H9 (cell line): ENCODE data around the gene IFNL3. TPM values are rescaled to one million over a fixed set of nuclear protein-coding genes. Genes with fewer than 3 reads are reported as not detected.

Source experiments
- DNase-seq: peaks from one replicate; pipeline ENCODE4 v3.0.0-alpha.2; 2017
- H2AFZ ChIP-seq: one replicate; pipeline ENCODE4 v1.6.1; 2013; ENCODE audit warnings: mild to moderate bottlenecking, low read length, control low read depth, moderate library complexity
- H2AK5ac ChIP-seq: 2 replicates; pipeline ENCODE4 v1.6.1; 2013; ENCODE audit warnings: low read length, control low read depth, mixed read lengths; ENCODE audit not compliant: insufficient read length
- H2BK120ac ChIP-seq: one replicate; pipeline ENCODE4 v1.6.1; 2013; ENCODE audit warnings: low read depth, mild to moderate bottlenecking, low read length, control low read depth, inconsistent platforms; ENCODE audit not compliant: poor library complexity, severe bottlenecking
- H2BK12ac ChIP-seq: 2 replicates; pipeline ENCODE4 v1.6.1; 2013; ENCODE audit warnings: low read length, control low read depth, mixed read lengths, low read depth; ENCODE audit not compliant: insufficient read length
- H2BK15ac ChIP-seq: 2 replicates; pipeline ENCODE4 v1.6.1; 2013; ENCODE audit warnings: low read depth, low read length, control low read depth
- H2BK20ac ChIP-seq: one replicate; pipeline ENCODE4 v1.6.1; 2013; ENCODE audit warnings: low read depth, mild to moderate bottlenecking, low read length, control low read depth, inconsistent platforms; ENCODE audit not compliant: poor library complexity, severe bottlenecking
- H2BK5ac ChIP-seq: 2 replicates; pipeline ENCODE4 v1.6.1; 2013; ENCODE audit warnings: low read length, control low read depth, mixed read lengths; ENCODE audit not compliant: insufficient read length
- H3K14ac ChIP-seq: 2 replicates; pipeline ENCODE4 v1.6.1; 2013; ENCODE audit warnings: low read length, control low read depth; ENCODE audit not compliant: insufficient read depth
- H3K18ac ChIP-seq: 2 replicates; pipeline ENCODE4 v1.6.1; 2013; ENCODE audit warnings: low read depth, mild to moderate bottlenecking, mixed read lengths, low read length, control low read depth; ENCODE audit not compliant: insufficient read length
- H3K23ac ChIP-seq: 2 replicates; pipeline ENCODE4 v1.6.1; 2013; ENCODE audit warnings: low read length, control low read depth, mixed read lengths, low read depth; ENCODE audit not compliant: insufficient read length
- H3K23me2 ChIP-seq: 2 replicates; pipeline ENCODE4 v1.6.1; 2013; ENCODE audit warnings: low read depth, mild to moderate bottlenecking, mixed read lengths, low read length, control low read depth; ENCODE audit not compliant: insufficient read length, poor library complexity, severe bottlenecking
- H3K27ac ChIP-seq: 2 replicates; pipeline ENCODE4 v1.5.1; 2013; ENCODE audit warnings: low read length, control low read depth, mixed read lengths, low read depth; ENCODE audit not compliant: insufficient read length
- H3K27me3 ChIP-seq: 2 replicates; pipeline ENCODE4 v1.6.1; 2013; ENCODE audit warnings: low read length, control low read depth, inconsistent platforms; ENCODE audit not compliant: insufficient read depth
- H3K4ac ChIP-seq: 2 replicates; pipeline ENCODE4 v1.6.1; 2013; ENCODE audit warnings: low read depth, mild to moderate bottlenecking, control low read depth, inconsistent platforms, low read length, moderate library complexity
- H3K4me1 ChIP-seq: 2 replicates; pipeline ENCODE4 v1.6.1; 2013; ENCODE audit warnings: low read length, control low read depth, inconsistent platforms; ENCODE audit not compliant: insufficient read depth
- H3K4me2 ChIP-seq: 2 replicates; pipeline ENCODE4 v1.6.1; 2013; ENCODE audit warnings: low read length, control low read depth, mixed read lengths; ENCODE audit not compliant: insufficient read length, insufficient read depth
- H3K56ac ChIP-seq: 2 replicates; pipeline ENCODE4 v1.6.1; 2013; ENCODE audit warnings: low read depth, mild to moderate bottlenecking, mixed read lengths, low read length, control low read depth; ENCODE audit not compliant: insufficient read length
- H3K79me1 ChIP-seq: 2 replicates; pipeline ENCODE4 v1.6.1; 2013; ENCODE audit warnings: low read depth, mild to moderate bottlenecking, moderate library complexity, low read length, control low read depth, inconsistent platforms; ENCODE audit not compliant: insufficient read depth, poor library complexity, severe bottlenecking
- H3K79me2 ChIP-seq: 2 replicates; pipeline ENCODE4 v1.6.1; 2013; ENCODE audit warnings: low read length, control low read depth, inconsistent platforms; ENCODE audit not compliant: insufficient read depth
- H3K9ac ChIP-seq: 2 replicates; pipeline ENCODE4 v1.6.1; 2013; ENCODE audit warnings: low read length, control low read depth, mixed read lengths; ENCODE audit not compliant: insufficient read length; ENCODE audit errors: extremely low read depth
- H3K9me3 ChIP-seq: one replicate; pipeline ENCODE4 v1.6.1; 2013; ENCODE audit warnings: low read depth, low read length, inconsistent platforms; ENCODE audit not compliant: control insufficient read depth
- H3T11ph ChIP-seq: one replicate; pipeline ENCODE4 v1.6.1; 2013; ENCODE audit warnings: mild to moderate bottlenecking, low read length, control low read depth, inconsistent platforms
- H4K20me1 ChIP-seq: one replicate; pipeline ENCODE4 v1.6.1; 2013; ENCODE audit not compliant: control insufficient read depth, insufficient read length, insufficient read depth
- H4K5ac ChIP-seq: 2 replicates; pipeline ENCODE4 v1.6.1; 2013; ENCODE audit warnings: low read depth, mild to moderate bottlenecking, mixed read lengths, low read length, control low read depth; ENCODE audit not compliant: insufficient read length
- H4K8ac ChIP-seq: replicated peaks from 2 replicates; pipeline ENCODE4 v1.6.1; 2013; ENCODE audit warnings: low read length, control low read depth, mixed read lengths, low read depth; ENCODE audit not compliant: insufficient read length
- H4K91ac ChIP-seq: 2 replicates; pipeline ENCODE4 v1.6.1; 2013; ENCODE audit warnings: low read depth, mild to moderate bottlenecking, moderate library complexity, mixed read lengths, low read length, control low read depth; ENCODE audit not compliant: insufficient read length
- H3K27ac Mint-ChIP-seq, 3 experiments: 2 replicates in 2 of 3; 3 replicates in 1 of 3; pipeline ENCODE4 v1.8.0; 2020 to 2021; ENCODE audit warnings: mixed read lengths in 3 of 3, mild to moderate bottlenecking in 1 of 3, moderate library complexity in 1 of 3
- H3K27me3 Mint-ChIP-seq: 2 replicates; pipeline ENCODE4 v1.8.0; 2021; ENCODE audit warnings: low read depth, mild to moderate bottlenecking, moderate library complexity, mixed read lengths
- H3K36me3 Mint-ChIP-seq, 3 experiments: 2 replicates in 2 of 3; 3 replicates in 1 of 3; pipeline ENCODE4 v1.8.0; 2020 to 2021; ENCODE audit warnings: low read depth in 3 of 3, mixed read lengths in 3 of 3; ENCODE audit not compliant: insufficient read depth in 1 of 3
- H3K4me1 Mint-ChIP-seq, 2 experiments: 2 replicates each; pipeline ENCODE4 v1.8.0; 2020; ENCODE audit warnings: mixed read lengths in 2 of 2
- H3K4me3 Mint-ChIP-seq, 2 experiments: 2 replicates in 1 of 2; 3 replicates in 1 of 2; pipeline ENCODE4 v1.8.0; 2020 to 2021; ENCODE audit warnings: mild to moderate bottlenecking in 2 of 2, mixed read lengths in 2 of 2, moderate library complexity in 1 of 2
- H3K9me3 Mint-ChIP-seq, 2 experiments: 2 replicates in 1 of 2; 3 replicates in 1 of 2; pipeline ENCODE4 v1.8.0; 2020; ENCODE audit warnings: mild to moderate bottlenecking in 2 of 2, mixed read lengths in 2 of 2, moderate library complexity in 1 of 2
- CTCF ChIP-seq: fragments of 200-600 bp; sonication (generic); conservative IDR thresholded peaks from 3 replicates; pipeline ENCODE4 v1.8.0; 2021; ENCODE audit warnings: antibody characterized with exemption, mild to moderate bottlenecking
- whole genome bisulfite sequencing: extraction: QIAGEN DNeasy Blood & Tissue Kit; methylation state at CpG from one replicate; pipeline ENCODE4 v1.1.7; 2013; ENCODE audit warnings: missing lambda C conversion rate, low lambda C conversion rate, mixed read lengths; ENCODE audit not compliant: insufficient read length; ENCODE audit errors: extremely low coverage; 5-methylcytosine and 5-hydroxymethylcytosine counted together
- total RNA-seq: library from RNA; stranded (reverse); gene quantifications from 2 replicates; pipeline ENCODE4 v1.2.1, GENCODE V29; 2021

The IFNL3 gene
- total RNA-seq, 1 experiment from 2014 or later = not detected

- Histone ChIP-seq H2AK5ac (no peak overlapping the region), H3K79me2 (no peaks in the 10 kb centered on the region), H3K4me2 (no peak overlapping the region), H3K27me3 (peaks cover 36% of the 10 kb centered on the region), H3K56ac (no peak overlapping the region), H2BK15ac (no peak overlapping the region), H3K4me1 (no peaks in the 10 kb centered on the region), H2BK12ac (no peak overlapping the region), H2AFZ (no peak overlapping the region), H3K18ac (no peak overlapping the region), H3K79me1 (no peaks in the 10 kb centered on the region), H2BK5ac (no peak overlapping the region), H2BK120ac (no peak overlapping the region), H3K9ac (no peak overlapping the region), H3K23me2 (peaks cover 5% of the 10 kb centered on the region), H4K91ac (no peak overlapping the region), H3K9me3 (no peaks in the 10 kb centered on the region), H3K27ac (no peak overlapping the region), H2BK20ac (no peak overlapping the region), H3K23ac (no peak overlapping the region), H3K4ac (no peak overlapping the region), H4K8ac (no peak overlapping the region), H4K20me1 (no peaks in the 10 kb centered on the region), H4K5ac (no peak overlapping the region), H3K14ac (no peak overlapping the region), H3T11ph (no peak overlapping the region)
- no peak overlapping the region for H3K27ac Mint-ChIP-seq
- peaks cover 79% of the 10 kb centered on the region for H3K27me3 Mint-ChIP-seq
- no CpG with 5 or more reads among the region's 4 CpGs for WGBS
- TF ChIP-seq CTCF = no peak
- no peaks in the 10 kb centered on the region; a peak in 2 of 7 replicates for H3K36me3 Mint-ChIP-seq
- peaks cover 4 to 9% of the 10 kb centered on the region in 2 experiments; a peak in 3 of 5 replicates for H3K9me3 Mint-ChIP-seq
- H3K4me3 Mint-ChIP-seq = no peak overlapping the region; a peak in 1 of 5 replicates
- peaks cover 5 to 16% of the 10 kb centered on the region in 2 experiments for H3K4me1 Mint-ChIP-seq
- no peak for DNase-seq
These were observed 17.7 kb upstream of the IFNL3 start for GRCh38 chr19:39262496-39262895.
